DND-41 (cell line): ENCODE data around the gene TBATA.

Source experiments
- ATAC-seq: fragments of 200-7000 bp; cut with Tn5 transposase; 3 replicates; pipeline ENCODE4 v1.9.1; 2021; ENCODE audit warnings: low read depth; ENCODE audit not compliant: insufficient read depth
- DNase-seq: peaks from one replicate; pipeline ENCODE4 v3.0.0-alpha.2; 2020
- H2AFZ ChIP-seq: 2 replicates; pipeline ENCODE4 v1.6.0; 2012; ENCODE audit warnings: low read depth, low read length
- H3K27ac ChIP-seq: 2 replicates; pipeline ENCODE4 v1.5.1; 2012; ENCODE audit warnings: low read length, inconsistent platforms
- H3K27me3 ChIP-seq: fragments of 200-600 bp; sonication (generic); 2 replicates; pipeline ENCODE4 v1.6.0; 2012; ENCODE audit warnings: low read length, mild to moderate bottlenecking, inconsistent platforms; ENCODE audit not compliant: insufficient read depth, poor library complexity
- H3K36me3 ChIP-seq: 2 replicates; pipeline ENCODE4 v1.5.1; 2012; ENCODE audit warnings: low read length, inconsistent platforms; ENCODE audit not compliant: insufficient read depth
- H3K4me1 ChIP-seq: 2 replicates; pipeline ENCODE4 v1.5.1; 2012; ENCODE audit warnings: mild to moderate bottlenecking, low read length; ENCODE audit not compliant: insufficient read depth
- H3K4me2 ChIP-seq: 2 replicates; pipeline ENCODE4 v1.6.0; 2012; ENCODE audit warnings: mild to moderate bottlenecking, moderate library complexity, low read length, inconsistent platforms; ENCODE audit not compliant: insufficient read depth
- H3K4me3 ChIP-seq, 2 experiments: fragments of 200-600 bp in 1 of 2; shearing (Covaris generic) in 1 of 2; 2 replicates each; pipeline ENCODE4 v1.5.1; 2012 to 2016; ENCODE audit warnings: inconsistent platforms in 2 of 2, low read length in 2 of 2, mild to moderate bottlenecking in 2 of 2, low read depth in 1 of 2, moderate library complexity in 1 of 2
- H3K79me2 ChIP-seq: 2 replicates; pipeline ENCODE4 v1.6.0; 2012; ENCODE audit warnings: low read length, inconsistent platforms; ENCODE audit not compliant: insufficient read depth
- H3K9ac ChIP-seq: 2 replicates; pipeline ENCODE4 v1.6.0; 2012; ENCODE audit warnings: low read depth, mild to moderate bottlenecking, inconsistent platforms, low read length, moderate library complexity
- H3K9me3 ChIP-seq: 2 replicates; pipeline ENCODE4 v1.5.1; 2012; ENCODE audit warnings: low read length, moderate library complexity, mild to moderate bottlenecking, inconsistent platforms; ENCODE audit not compliant: insufficient read depth, severe bottlenecking
- H4K20me1 ChIP-seq: 2 replicates; pipeline ENCODE4 v1.6.0; 2012; ENCODE audit warnings: low read length; ENCODE audit not compliant: insufficient read depth
- EZH2 ChIP-seq: IDR thresholded peaks from 3 replicates; pipeline ENCODE4 v1.6.1; 2012; ENCODE audit warnings: borderline replicate concordance, low read depth, mild to moderate bottlenecking, moderate library complexity, low read length, inconsistent platforms; ENCODE audit not compliant: severe bottlenecking
- TF ChIP-seq, protein P1 (sequence below): IDR thresholded peaks from 2 replicates; pipeline ENCODE4 v1.5.1; 2012; ENCODE audit warnings: borderline replicate concordance, low read length, moderate library complexity, mild to moderate bottlenecking; ENCODE audit not compliant: poor library complexity, severe bottlenecking; ENCODE audit errors: extremely low read depth

Gene TBATA

DNA sequence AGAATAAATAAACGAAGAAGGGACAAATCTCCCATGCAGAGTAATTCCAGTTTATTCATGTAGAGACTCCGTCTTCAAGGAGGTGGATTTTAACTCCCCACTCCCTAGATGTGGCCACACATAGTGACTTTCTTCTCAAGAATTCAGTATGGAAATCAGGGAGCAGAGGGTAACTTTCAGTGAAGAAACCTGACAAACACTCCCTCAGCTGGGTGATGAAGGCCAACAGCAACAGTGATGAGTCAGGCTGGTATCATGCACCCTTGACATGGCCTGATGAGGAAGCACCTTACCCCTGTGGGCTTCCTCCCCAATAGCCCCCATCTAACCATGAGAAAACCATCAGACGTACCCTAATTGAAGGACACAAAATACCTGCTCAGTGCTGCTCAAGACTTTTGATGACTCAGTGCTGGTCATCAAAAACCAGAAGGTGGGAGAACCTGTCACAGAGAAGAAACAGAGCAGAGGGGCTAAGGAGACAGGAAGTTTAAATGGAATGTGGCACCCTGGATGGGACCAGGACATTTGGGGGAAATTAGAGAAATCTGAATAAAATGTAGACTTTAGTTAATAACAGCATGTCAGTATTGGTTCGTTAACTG, 62.3 kb downstream of the TBATA start:
- no peak overlapping the region for H3K4me3 ChIP-seq
- ATAC-seq (no peak; the same call in 2 of the 3 replicates), DNase-seq (no peak)
- no peak overlapping the region for H3K27ac ChIP-seq
- H3K4me1 ChIP-seq: no peaks in the 10 kb centered on the region
- H3K27me3 ChIP-seq: no peaks in the 10 kb centered on the region
- H2AFZ ChIP-seq: no peak overlapping the region
- no peaks in the 10 kb centered on the region for H3K9me3 ChIP-seq
- TF ChIP-seq, protein P1, sequence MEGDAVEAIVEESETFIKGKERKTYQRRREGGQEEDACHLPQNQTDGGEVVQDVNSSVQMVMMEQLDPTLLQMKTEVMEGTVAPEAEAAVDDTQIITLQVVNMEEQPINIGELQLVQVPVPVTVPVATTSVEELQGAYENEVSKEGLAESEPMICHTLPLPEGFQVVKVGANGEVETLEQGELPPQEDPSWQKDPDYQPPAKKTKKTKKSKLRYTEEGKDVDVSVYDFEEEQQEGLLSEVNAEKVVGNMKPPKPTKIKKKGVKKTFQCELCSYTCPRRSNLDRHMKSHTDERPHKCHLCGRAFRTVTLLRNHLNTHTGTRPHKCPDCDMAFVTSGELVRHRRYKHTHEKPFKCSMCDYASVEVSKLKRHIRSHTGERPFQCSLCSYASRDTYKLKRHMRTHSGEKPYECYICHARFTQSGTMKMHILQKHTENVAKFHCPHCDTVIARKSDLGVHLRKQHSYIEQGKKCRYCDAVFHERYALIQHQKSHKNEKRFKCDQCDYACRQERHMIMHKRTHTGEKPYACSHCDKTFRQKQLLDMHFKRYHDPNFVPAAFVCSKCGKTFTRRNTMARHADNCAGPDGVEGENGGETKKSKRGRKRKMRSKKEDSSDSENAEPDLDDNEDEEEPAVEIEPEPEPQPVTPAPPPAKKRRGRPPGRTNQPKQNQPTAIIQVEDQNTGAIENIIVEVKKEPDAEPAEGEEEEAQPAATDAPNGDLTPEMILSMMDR: no peak
- no peak for TF ChIP-seq EZH2
- no peaks in the 10 kb centered on the region for H3K79me2 ChIP-seq
- no peaks in the 10 kb centered on the region for H4K20me1 ChIP-seq
- H3K9ac ChIP-seq: no peak overlapping the region
- H3K4me2 ChIP-seq: no peak overlapping the region
- no peaks in the 10 kb centered on the region for H3K36me3 ChIP-seq
